Fibroblast of lung (primary cell): ENCODE measurements around the gene MAN2C1.

Source experiments
- EZH2 ChIP-seq: IDR thresholded peaks from 2 replicates; pipeline ENCODE4 v1.5.1; 2012; ENCODE audit warnings: low read length, control low read depth, mild to moderate bottlenecking; ENCODE audit errors: missing control alignments
- TF ChIP-seq, protein P1 (sequence below), 2 donors: IDR thresholded peaks in 1 of 2; conservative IDR thresholded peaks in 1 of 2; 1 replicate in 1 of 2; 2 replicates in 1 of 2; pipeline ENCODE4 v1.5.1; 2011 to 2012; ENCODE audit warnings: low read length in 2 of 2, control low read depth in 1 of 2, inconsistent platforms in 1 of 2, low read depth in 1 of 2, mild to moderate bottlenecking in 1 of 2

DNA sequence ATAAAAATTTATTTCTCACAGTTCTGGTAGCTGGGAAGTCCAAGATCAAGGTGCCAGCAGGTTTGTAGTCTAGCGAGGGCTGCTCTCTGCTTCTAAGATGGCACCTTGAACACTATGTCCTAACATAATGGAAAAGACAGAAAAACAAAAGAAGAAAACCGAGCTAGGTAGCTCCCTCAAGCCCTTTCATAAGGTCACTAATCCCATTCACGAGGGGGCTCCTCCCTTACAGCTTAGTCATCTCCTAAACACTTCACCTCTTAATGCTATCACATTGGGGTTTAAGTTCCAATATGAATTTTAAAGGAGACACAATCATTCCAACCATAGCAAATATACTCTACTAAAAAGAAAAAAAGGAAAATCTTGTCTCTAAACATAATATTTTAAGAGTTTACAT is 62.2 kb downstream of the MAN2C1 start:
- no peak for TF ChIP-seq EZH2
- TF ChIP-seq, protein P1, sequence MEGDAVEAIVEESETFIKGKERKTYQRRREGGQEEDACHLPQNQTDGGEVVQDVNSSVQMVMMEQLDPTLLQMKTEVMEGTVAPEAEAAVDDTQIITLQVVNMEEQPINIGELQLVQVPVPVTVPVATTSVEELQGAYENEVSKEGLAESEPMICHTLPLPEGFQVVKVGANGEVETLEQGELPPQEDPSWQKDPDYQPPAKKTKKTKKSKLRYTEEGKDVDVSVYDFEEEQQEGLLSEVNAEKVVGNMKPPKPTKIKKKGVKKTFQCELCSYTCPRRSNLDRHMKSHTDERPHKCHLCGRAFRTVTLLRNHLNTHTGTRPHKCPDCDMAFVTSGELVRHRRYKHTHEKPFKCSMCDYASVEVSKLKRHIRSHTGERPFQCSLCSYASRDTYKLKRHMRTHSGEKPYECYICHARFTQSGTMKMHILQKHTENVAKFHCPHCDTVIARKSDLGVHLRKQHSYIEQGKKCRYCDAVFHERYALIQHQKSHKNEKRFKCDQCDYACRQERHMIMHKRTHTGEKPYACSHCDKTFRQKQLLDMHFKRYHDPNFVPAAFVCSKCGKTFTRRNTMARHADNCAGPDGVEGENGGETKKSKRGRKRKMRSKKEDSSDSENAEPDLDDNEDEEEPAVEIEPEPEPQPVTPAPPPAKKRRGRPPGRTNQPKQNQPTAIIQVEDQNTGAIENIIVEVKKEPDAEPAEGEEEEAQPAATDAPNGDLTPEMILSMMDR (conservative IDR thresholded peaks at IDR 0.05 in 1 of 2, IDR thresholded peaks at IDR 0.05 in 1 of 2; ENCODE audit: low read depth in 1 of 2, low read length in 2 of 2), result no peak
